Measurements from ENCODE around the gene IPPK. TPM values are rescaled to one million over a fixed set of nuclear protein-coding genes. Genes with fewer than 3 reads are reported as not detected.
"Not testable (repeated sequence)": the region's sequence is repeated elsewhere in the genome, so short reads cannot be mapped to it uniquely, and the experiment has no call there.

The IPPK gene
- total RNA-seq, 1 donor from 2014 or later, result 8.7 TPM

- peaks cover 12% of the 10 kb centered on the region for H3K36me3 Mint-ChIP-seq (ENCODE audit: low read depth)
- H3K27ac Mint-ChIP-seq (ENCODE audit: unreplicated experiment), result peak overlapping the region; percentile 95
- H3K27me3 Mint-ChIP-seq (ENCODE audit: low read depth), result no peaks in the 10 kb centered on the region
- H3K9me3 Mint-ChIP-seq (ENCODE audit: low read depth), result peaks cover 11% of the 10 kb centered on the region
- DNase-seq (ENCODE audit: low spot score), result no peak
- peaks cover 69% of the 10 kb centered on the region for H3K4me1 Mint-ChIP-seq (ENCODE audit: low read depth)
- no peak for TF ChIP-seq CTCF (IDR thresholded peaks at IDR 0.05)
- H3K4me3 Mint-ChIP-seq (ENCODE audit: unreplicated experiment), result peak overlapping the region; percentile 23
Measured at GRCh38 chr9:92601451-92601850, 68.5 kb downstream of the IPPK start.

DNA sequence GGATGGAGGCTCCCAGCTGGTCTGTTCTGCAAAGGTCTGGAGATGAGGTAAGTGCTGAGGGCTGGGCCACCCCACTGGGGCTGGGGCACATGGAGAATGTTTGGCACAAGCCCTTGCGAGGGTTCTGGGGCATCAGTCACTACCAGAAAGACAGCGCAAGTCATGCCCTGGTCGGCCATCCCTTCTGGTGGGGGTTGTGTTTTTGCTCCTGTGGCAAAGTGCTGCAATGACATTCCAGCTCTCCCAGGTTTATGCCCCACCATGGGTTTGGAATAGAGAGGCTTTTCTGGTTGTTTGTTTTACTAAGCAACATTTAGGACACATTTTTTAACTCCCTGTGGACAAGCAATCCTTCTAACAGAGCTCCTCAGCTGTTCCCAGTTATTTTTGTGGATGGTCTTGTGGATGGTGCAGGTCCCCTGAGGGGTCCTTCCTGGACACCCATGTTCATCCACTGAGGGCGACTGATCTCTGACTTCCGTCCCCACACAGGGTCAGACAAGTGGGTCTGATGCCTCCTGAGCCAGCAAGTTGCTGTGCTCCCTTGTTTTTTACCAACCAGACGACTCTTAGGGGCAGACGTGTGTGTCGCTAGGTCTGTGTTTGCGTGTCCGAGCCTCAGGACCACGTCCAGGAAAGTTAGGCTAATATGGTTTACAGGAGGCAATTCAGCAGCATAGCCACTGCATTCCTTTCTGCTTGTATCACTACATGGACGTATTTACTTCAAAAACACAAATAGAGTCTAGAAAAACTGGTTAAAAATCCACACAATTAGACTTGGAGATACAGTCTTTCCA lies 69.3 kb downstream of the IPPK start:
- Mint-ChIP-seq H3K4me3 (ENCODE audit: unreplicated experiment) (peak overlapping the region; percentile 31), H3K36me3 (ENCODE audit: low read depth) (peaks cover 12% of the 10 kb centered on the region), H3K27me3 (ENCODE audit: low read depth) (no peaks in the 10 kb centered on the region), H3K9me3 (ENCODE audit: low read depth) (peaks cover 11% of the 10 kb centered on the region), H3K27ac (ENCODE audit: unreplicated experiment) (peak overlapping the region; percentile 95), H3K4me1 (ENCODE audit: low read depth) (peaks cover 63% of the 10 kb centered on the region)
- peak; percentile 24 for TF ChIP-seq CTCF (IDR thresholded peaks at IDR 0.05)
- DNase-seq (ENCODE audit: low spot score), result no peak

DNA sequence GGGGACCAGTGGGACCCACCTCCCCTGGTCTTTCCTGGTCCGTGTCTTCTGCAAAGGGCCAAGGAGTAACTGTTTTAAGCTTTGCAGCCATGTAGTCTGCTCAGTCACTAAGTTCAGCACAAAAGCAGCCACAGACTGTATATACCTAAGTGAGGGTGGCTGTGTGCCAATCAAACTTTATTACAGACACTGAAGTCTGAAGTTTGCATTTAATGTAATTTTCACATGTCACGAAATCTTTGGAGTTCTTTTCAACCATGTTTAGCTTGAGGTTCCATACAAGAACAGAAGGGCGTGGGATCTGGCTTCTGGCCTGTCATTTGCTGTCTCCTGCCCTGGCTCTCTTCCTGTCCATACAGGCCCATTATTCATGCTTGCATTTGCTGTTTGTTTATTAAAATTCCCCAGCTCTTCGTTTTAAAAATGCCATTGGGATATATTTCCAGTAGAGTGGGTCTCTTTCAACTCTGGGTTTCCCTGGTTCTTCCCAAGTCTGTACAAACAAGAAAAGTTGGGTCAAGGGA lies 69.9 kb downstream of the IPPK start:
- DNase-seq (ENCODE audit: low spot score), result no peak
- no peaks in the 10 kb centered on the region for H3K27me3 Mint-ChIP-seq (ENCODE audit: low read depth)
- H3K4me1 Mint-ChIP-seq (ENCODE audit: low read depth), result peaks cover 63% of the 10 kb centered on the region
- peak overlapping the region; percentile 3 for H3K4me3 Mint-ChIP-seq (ENCODE audit: unreplicated experiment)
- H3K9me3 Mint-ChIP-seq (ENCODE audit: low read depth), result peaks cover 7% of the 10 kb centered on the region
- no peak for TF ChIP-seq CTCF (IDR thresholded peaks at IDR 0.05)
- peaks cover 9% of the 10 kb centered on the region for H3K36me3 Mint-ChIP-seq (ENCODE audit: low read depth)
- H3K27ac Mint-ChIP-seq (ENCODE audit: unreplicated experiment), result peak overlapping the region; percentile 95

GRCh38 chr9:92598382-92598781 lies 71.5 kb downstream of the IPPK start:
- TF ChIP-seq CTCF (IDR thresholded peaks at IDR 0.05), result no peak
- Mint-ChIP-seq H3K36me3 (ENCODE audit: low read depth) (peaks cover 3% of the 10 kb centered on the region), H3K9me3 (ENCODE audit: low read depth) (no peaks in the 10 kb centered on the region), H3K4me1 (ENCODE audit: low read depth) (peaks cover 68% of the 10 kb centered on the region), H3K27ac (ENCODE audit: unreplicated experiment) (peak overlapping the region; percentile 62), H3K27me3 (ENCODE audit: low read depth) (no peaks in the 10 kb centered on the region), H3K4me3 (ENCODE audit: unreplicated experiment) (no peak overlapping the region)
- DNase-seq (ENCODE audit: low spot score), result no peak

GRCh38 chr9:92595930-92596329 lies 74.0 kb downstream of the IPPK start:
- DNase-seq (ENCODE audit: low spot score), result no peak
- no peak for TF ChIP-seq CTCF (IDR thresholded peaks at IDR 0.05)
- Mint-ChIP-seq H3K9me3 (ENCODE audit: low read depth) (no peaks in the 10 kb centered on the region), H3K36me3 (ENCODE audit: low read depth) (no peaks in the 10 kb centered on the region), H3K27ac (ENCODE audit: unreplicated experiment) (no peak overlapping the region), H3K4me3 (ENCODE audit: unreplicated experiment) (no peak overlapping the region), H3K4me1 (ENCODE audit: low read depth) (peaks cover 59% of the 10 kb centered on the region), H3K27me3 (ENCODE audit: low read depth) (no peaks in the 10 kb centered on the region)

DNA sequence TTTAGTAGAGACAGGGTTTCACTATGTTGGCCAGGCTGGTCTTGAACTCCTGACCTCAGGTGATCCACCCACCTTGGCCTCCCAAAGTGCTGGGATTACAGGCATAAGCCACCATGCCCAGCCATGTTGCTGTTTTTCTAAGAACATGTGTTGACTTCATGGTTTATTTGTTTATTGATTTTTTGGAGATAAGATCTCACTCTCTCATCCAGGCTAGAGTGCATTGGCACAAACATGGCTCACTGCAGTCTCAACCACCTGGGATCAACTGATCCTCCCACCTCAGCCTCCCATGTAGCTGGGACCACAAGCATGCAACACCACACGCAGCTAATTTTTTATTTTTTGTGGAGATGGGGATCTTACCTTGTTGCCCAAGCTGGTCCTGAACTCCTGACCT lies 74.9 kb downstream of the IPPK start:
- H3K9me3 Mint-ChIP-seq (ENCODE audit: low read depth); DNase-seq (ENCODE audit: low spot score); H3K4me3 Mint-ChIP-seq (ENCODE audit: unreplicated experiment); H3K36me3 Mint-ChIP-seq (ENCODE audit: low read depth); H3K27ac Mint-ChIP-seq (ENCODE audit: unreplicated experiment); H3K27me3 Mint-ChIP-seq (ENCODE audit: low read depth): not testable (repeated sequence)
- H3K4me1 Mint-ChIP-seq (ENCODE audit: low read depth), result peaks cover 59% of the 10 kb centered on the region

All from chondrocyte (in vitro differentiated cells).